Glomerular endothelial cell (primary cell): ENCODE data around the gene THAP7. TPM values are rescaled to one million over a fixed set of nuclear protein-coding genes. Genes with fewer than 3 reads are reported as not detected.

Source experiments
- DNase-seq: peaks from one replicate; pipeline ENCODE4 v3.0.0-alpha.2; 2011; ENCODE audit warnings: low read depth, low spot score; ENCODE audit errors: extremely low read depth
- total RNA-seq: library from RNA; depleted of rRNA; stranded (reverse); fragments of >200 nt; gene quantifications from 2 replicates; pipeline ENCODE4 v1.2.3, GENCODE V29; 2015

Gene THAP7
- total RNA-seq, 1 donor from 2014 or later, result 19.7 TPM

DNA sequence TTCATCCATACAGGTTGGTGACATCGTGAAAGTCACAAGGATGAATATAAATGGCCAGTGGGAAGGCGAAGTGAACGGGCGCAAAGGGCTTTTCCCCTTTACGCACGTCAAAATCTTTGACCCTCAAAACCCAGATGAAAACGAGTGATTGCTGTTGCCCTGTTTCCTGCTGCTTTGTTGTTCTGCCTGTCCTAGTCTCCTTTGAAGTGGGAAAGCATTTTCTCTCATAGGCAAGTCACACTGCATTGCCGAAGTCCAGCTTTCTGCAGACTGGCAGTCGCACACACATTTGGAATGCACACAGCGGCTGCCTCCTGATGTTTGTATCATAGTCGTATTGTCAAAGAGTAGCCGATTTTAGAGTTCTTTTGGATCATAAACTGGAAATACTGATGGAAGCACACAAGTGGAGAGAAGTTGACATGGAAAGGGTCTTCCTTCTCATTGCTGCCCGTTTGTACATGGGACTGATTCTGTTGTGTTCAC, 52.2 kb downstream of the THAP7 start:
- no peak for DNase-seq

Other genes with a start within 250 kb of the THAP7 start
- gene SERPIND1, start 228.0 kb downstream of the THAP7 start, total RNA-seq, result 1.4 and 1.8 TPM in 2 replicates
- 37.6 and 62.8 TPM in 2 replicates for gene PI4KA, start 143.3 kb downstream of the THAP7 start, total RNA-seq
- gene SNAP29, start 143.1 kb downstream of the THAP7 start, total RNA-seq, result 18.2 and 30.9 TPM in 2 replicates
- gene CRKL, start 84.7 kb downstream of the THAP7 start, total RNA-seq, result 37.8 and 51.5 TPM in 2 replicates
- 0.18 TPM in 1 of 2 replicates, not detected in the other for gene AIFM3, start 34.9 kb downstream of the THAP7 start, total RNA-seq
- 43.9 and 59.2 TPM in 2 replicates for gene LZTR1, start 19.8 kb downstream of the THAP7 start, total RNA-seq
- gene P2RX6, start 13.0 kb upstream of the THAP7 start, total RNA-seq, result 0.18 TPM in 1 of 2 replicates, not detected in the other
- not detected in 2 replicates for gene SLC7A4, start 30.4 kb upstream of the THAP7 start, total RNA-seq
- not detected in 2 replicates for gene LRRC74B, start 43.8 kb upstream of the THAP7 start, total RNA-seq